NOMO-1 (cell line): ENCODE results near the gene UBE2D2.

Source experiments
- DNase-seq, 2 experiments: peaks; one replicate each; lab custom pipeline; 2025; ENCODE audit not compliant: unreplicated experiment in 2 of 2; lab: John Stamatoyannopoulos, UW

Gene UBE2D2

GRCh38 chr5:139634541-139634940, 73.4 kb downstream of the UBE2D2 start:
- DNase-seq = no peak

GRCh38 chr5:139635191-139635590, 74.1 kb downstream of the UBE2D2 start:
- no peak for DNase-seq

GRCh38 chr5:139635606-139636206, 74.6 kb downstream of the UBE2D2 start:
- peak; percentile 61 to 64 for DNase-seq

DNA sequence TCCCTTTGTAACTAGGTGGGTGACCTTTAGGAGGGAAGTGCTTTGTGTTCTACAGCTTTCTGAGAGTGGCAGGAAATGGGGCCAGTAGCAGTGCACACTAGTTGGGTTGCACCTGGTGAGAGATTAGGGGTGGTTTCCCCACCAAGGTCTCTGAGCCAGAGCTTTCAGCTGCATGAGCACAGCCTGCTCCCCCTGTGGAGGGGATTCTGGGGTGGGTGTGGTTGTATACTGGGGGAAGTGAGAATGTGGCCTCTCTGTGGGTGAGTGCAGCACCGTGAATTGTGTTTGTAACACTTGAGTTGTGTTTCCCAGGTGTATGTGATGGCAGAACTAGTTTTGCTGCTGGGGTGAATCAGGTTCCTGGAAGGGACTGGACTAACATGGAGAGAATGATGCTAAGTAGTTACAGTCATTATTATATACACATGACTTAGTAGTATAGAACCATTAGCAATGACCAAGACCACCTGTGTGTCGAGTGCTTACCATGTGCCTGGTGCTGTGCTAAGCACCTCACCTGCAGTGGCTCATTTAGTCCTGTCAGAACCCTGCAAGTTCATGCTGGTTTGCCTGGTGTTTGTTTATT, 75.2 kb downstream of the UBE2D2 start:
- peak in 1 of 2 experiments; percentile 24 for DNase-seq

DNA sequence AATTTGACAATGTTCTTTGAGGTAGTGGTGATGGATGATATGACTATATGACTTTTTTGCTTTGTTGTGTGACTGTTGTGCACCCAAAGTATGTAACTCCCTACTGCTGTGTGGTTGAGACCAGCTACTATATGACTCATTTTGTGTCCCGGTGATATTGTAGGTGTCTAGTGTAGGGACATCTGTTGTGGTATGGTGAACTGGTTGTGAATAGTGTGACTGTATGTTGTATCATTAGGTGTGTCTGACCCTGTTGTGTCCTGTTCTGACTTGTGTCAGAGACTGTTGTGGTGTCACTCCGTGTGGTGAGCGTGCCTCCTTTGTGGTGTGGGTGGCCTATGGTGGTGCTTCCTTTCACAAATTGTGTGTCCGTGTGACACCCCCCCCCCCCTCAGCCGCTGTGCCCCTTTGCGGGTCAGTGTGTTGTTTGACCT, 75.9 kb downstream of the UBE2D2 start:
- peak in 1 of 2 experiments; percentile 15 for DNase-seq

GRCh38 chr5:139637438-139638089, 76.4 kb downstream of the UBE2D2 start:
- DNase-seq = peak; percentile 61 to 71

GRCh38 chr5:139638090-139638735, 77.1 kb downstream of the UBE2D2 start:
- DNase-seq = no peak

- no peak for DNase-seq
Measured at GRCh38 chr5:139638736-139639618, 77.8 kb downstream of the UBE2D2 start.

- no peak for DNase-seq
Measured at GRCh38 chr5:139639619-139640380, 78.7 kb downstream of the UBE2D2 start.

GRCh38 chr5:139640421-139641115, 79.4 kb downstream of the UBE2D2 start:
- no peak for DNase-seq

- DNase-seq = no peak
Measured at GRCh38 chr5:139641116-139642080, 80.3 kb downstream of the UBE2D2 start.

GRCh38 chr5:139642213-139642612, 81.1 kb downstream of the UBE2D2 start:
- DNase-seq = no peak

- DNase-seq = no peak
Measured at GRCh38 chr5:139642891-139643871, 82.0 kb downstream of the UBE2D2 start.

- no peak for DNase-seq
Measured at GRCh38 chr5:139644001-139644456, 82.9 kb downstream of the UBE2D2 start.

DNA sequence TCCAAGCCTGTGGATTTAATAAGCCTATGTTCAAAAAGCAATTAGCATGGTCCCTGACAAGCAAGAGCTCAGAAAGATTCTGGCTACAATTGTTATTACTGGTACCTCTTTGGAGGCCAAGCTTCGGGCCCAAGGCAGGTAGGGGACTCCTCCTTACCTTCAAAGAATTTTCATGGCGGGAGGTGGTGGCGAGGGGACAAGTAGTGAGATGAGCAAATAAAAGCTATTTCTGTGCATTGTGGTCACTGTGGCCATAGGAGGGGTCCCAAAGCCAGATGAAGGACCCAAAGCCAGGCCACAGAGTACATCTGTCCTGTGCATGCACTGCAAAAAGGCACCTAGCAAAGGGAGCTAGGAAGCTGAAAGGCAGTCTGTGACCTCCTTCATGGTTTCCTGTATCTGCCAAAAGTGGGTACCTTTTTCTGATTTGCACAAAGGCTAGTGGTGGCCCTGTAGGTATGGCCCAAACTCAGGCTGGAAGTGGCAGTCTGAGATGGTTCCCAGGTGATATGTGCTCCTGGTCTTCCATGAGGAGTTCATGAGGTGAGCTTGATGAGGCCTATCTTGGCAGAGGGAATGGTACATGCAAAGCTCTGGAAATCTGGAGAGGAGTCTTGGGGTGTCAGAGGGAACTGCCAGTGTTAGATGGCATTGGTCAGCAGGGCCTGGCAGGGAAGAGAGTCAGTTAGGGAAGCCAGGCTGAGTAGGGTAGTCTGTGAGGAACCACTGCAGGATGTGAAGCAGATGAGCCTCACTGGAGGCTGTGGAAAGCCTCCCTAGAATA, 83.7 kb downstream of the UBE2D2 start:
- no peak for DNase-seq

- no peak for DNase-seq
Measured at GRCh38 chr5:139645430-139645871, 84.3 kb downstream of the UBE2D2 start.
